ENCODE measurements around the gene CHCHD6. TPM values are rescaled to one million over a fixed set of nuclear protein-coding genes. Genes with fewer than 3 reads are reported as not detected.

The CHCHD6 gene
- polyA plus RNA-seq, 1 donor from 2014 or later, result 102 TPM

- Histone ChIP-seq H2AFZ (ENCODE audit: low read depth, low read length) (no peak overlapping the region), H3K27me3 (ENCODE audit: insufficient read depth, low read depth, low read length) (no peaks in the 10 kb centered on the region), H3K36me3 (ENCODE audit: insufficient read depth, low read length) (no peaks in the 10 kb centered on the region), H3K79me2 (replicated peaks; ENCODE audit: insufficient read depth, low read length) (no peaks in the 10 kb centered on the region), H3K4me3 (ENCODE audit: low read length) (no peak overlapping the region), H3F3A (ENCODE audit: insufficient read depth, low read length, poor library complexity, severe bottlenecking) (no peaks in the 10 kb centered on the region), H4K20me1 (ENCODE audit: insufficient read depth) (no peaks in the 10 kb centered on the region), H3K9ac (ENCODE audit: low read length) (no peak overlapping the region), H3K4me2 (ENCODE audit: low read length) (no peak overlapping the region), H3K9me3 (ENCODE audit: low read length) (peaks cover 3% of the 10 kb centered on the region), H3K27ac (ENCODE audit: low read length) (no peak overlapping the region), H3K9me2 (ENCODE audit: insufficient read depth, low read length) (no peaks in the 10 kb centered on the region)
- TF ChIP-seq EP300 (conservative IDR thresholded peaks at IDR 0.05; ENCODE audit: poor library complexity, severe bottlenecking) (no peak), MXI1 (conservative IDR thresholded peaks at IDR 0.05; ENCODE audit: poor library complexity, severe bottlenecking) (no peak), EZH2 (IDR thresholded peaks at IDR 0.05; ENCODE audit: borderline replicate concordance, insufficient read depth, low read length, poor library complexity, severe bottlenecking) (no peak), SMC3 (conservative IDR thresholded peaks at IDR 0.05; ENCODE audit: poor library complexity) (no peak), RAD21 (conservative IDR thresholded peaks at IDR 0.05) (no peak), POLR2AphosphoS5 (IDR thresholded peaks at IDR 0.05) (no peak)
Observed at GRCh38 chr3:126768903-126769302, 64.9 kb downstream of the CHCHD6 start.

GRCh38 chr3:126770096-126770495 lies 66.1 kb downstream of the CHCHD6 start:
- TF ChIP-seq RAD21 (conservative IDR thresholded peaks at IDR 0.05) (no peak), TAF1 (IDR thresholded peaks at IDR 0.05; ENCODE audit: low read depth) (no peak), REST (IDR thresholded peaks at IDR 0.05; ENCODE audit: borderline replicate concordance) (no peak), EP300 (conservative IDR thresholded peaks at IDR 0.05; ENCODE audit: poor library complexity, severe bottlenecking) (no peak), POLR2AphosphoS5 (IDR thresholded peaks at IDR 0.05) (no peak)
- Histone ChIP-seq H3F3A (ENCODE audit: insufficient read depth, low read length, poor library complexity, severe bottlenecking) (no peaks in the 10 kb centered on the region), H3K4me2 (ENCODE audit: low read length) (no peak overlapping the region), H3K9me2 (ENCODE audit: insufficient read depth, low read length) (no peaks in the 10 kb centered on the region), H3K36me3 (ENCODE audit: insufficient read depth, low read length) (no peaks in the 10 kb centered on the region), H3K27ac (ENCODE audit: low read length) (no peak overlapping the region), H3K79me2 (replicated peaks; ENCODE audit: insufficient read depth, low read length) (no peaks in the 10 kb centered on the region), H3K4me3 (ENCODE audit: low read length) (no peak overlapping the region), H3K9me3 (ENCODE audit: low read length) (peaks cover 3% of the 10 kb centered on the region), H2AFZ (ENCODE audit: low read depth, low read length) (no peak overlapping the region), H3K9ac (ENCODE audit: low read length) (no peak overlapping the region), H4K20me1 (ENCODE audit: insufficient read depth) (no peaks in the 10 kb centered on the region), H3K27me3 (ENCODE audit: insufficient read depth, low read depth, low read length) (no peaks in the 10 kb centered on the region)

GRCh38 chr3:126773167-126773566 lies 69.1 kb downstream of the CHCHD6 start:
- Histone ChIP-seq H3K27ac (ENCODE audit: low read length) (no peak overlapping the region), H4K20me1 (ENCODE audit: insufficient read depth) (no peaks in the 10 kb centered on the region), H3K79me2 (replicated peaks; ENCODE audit: insufficient read depth, low read length) (no peaks in the 10 kb centered on the region), H3F3A (ENCODE audit: insufficient read depth, low read length, poor library complexity, severe bottlenecking) (no peaks in the 10 kb centered on the region), H3K27me3 (ENCODE audit: insufficient read depth, low read depth, low read length) (no peaks in the 10 kb centered on the region), H3K9me2 (ENCODE audit: insufficient read depth, low read length) (no peaks in the 10 kb centered on the region), H3K9ac (ENCODE audit: low read length) (no peak overlapping the region), H3K4me3 (ENCODE audit: low read length) (no peak overlapping the region), H3K4me2 (ENCODE audit: low read length) (no peak overlapping the region), H2AFZ (ENCODE audit: low read depth, low read length) (no peak overlapping the region), H3K36me3 (ENCODE audit: insufficient read depth, low read length) (no peaks in the 10 kb centered on the region), H3K9me3 (ENCODE audit: low read length) (no peaks in the 10 kb centered on the region)
- TF ChIP-seq SMC3 (conservative IDR thresholded peaks at IDR 0.05; ENCODE audit: poor library complexity), result no peak
- TF ChIP-seq, protein P1, sequence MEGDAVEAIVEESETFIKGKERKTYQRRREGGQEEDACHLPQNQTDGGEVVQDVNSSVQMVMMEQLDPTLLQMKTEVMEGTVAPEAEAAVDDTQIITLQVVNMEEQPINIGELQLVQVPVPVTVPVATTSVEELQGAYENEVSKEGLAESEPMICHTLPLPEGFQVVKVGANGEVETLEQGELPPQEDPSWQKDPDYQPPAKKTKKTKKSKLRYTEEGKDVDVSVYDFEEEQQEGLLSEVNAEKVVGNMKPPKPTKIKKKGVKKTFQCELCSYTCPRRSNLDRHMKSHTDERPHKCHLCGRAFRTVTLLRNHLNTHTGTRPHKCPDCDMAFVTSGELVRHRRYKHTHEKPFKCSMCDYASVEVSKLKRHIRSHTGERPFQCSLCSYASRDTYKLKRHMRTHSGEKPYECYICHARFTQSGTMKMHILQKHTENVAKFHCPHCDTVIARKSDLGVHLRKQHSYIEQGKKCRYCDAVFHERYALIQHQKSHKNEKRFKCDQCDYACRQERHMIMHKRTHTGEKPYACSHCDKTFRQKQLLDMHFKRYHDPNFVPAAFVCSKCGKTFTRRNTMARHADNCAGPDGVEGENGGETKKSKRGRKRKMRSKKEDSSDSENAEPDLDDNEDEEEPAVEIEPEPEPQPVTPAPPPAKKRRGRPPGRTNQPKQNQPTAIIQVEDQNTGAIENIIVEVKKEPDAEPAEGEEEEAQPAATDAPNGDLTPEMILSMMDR (IDR thresholded peaks at IDR 0.05; ENCODE audit: poor library complexity, severe bottlenecking), result no peak
- TF ChIP-seq POLR2AphosphoS5 (IDR thresholded peaks at IDR 0.05), result no peak
- TF ChIP-seq TAF1 (IDR thresholded peaks at IDR 0.05; ENCODE audit: low read depth), result no peak
- no peak for TF ChIP-seq REST (IDR thresholded peaks at IDR 0.05; ENCODE audit: borderline replicate concordance)
- no peak for TF ChIP-seq EZH2 (IDR thresholded peaks at IDR 0.05; ENCODE audit: borderline replicate concordance, insufficient read depth, low read length, poor library complexity, severe bottlenecking)
- TF ChIP-seq MXI1 (conservative IDR thresholded peaks at IDR 0.05; ENCODE audit: poor library complexity, severe bottlenecking), result no peak
- TF ChIP-seq EP300 (conservative IDR thresholded peaks at IDR 0.05; ENCODE audit: poor library complexity, severe bottlenecking), result no peak
- TF ChIP-seq RAD21 (conservative IDR thresholded peaks at IDR 0.05), result no peak

All from neural cell (in vitro differentiated cells).